WTC11 (cell line): Measurements from ENCODE around the gene PIERCE2. TPM values are rescaled to one million over a fixed set of nuclear protein-coding genes. Genes with fewer than 3 reads are reported as not detected.

Experiments
- ATAC-seq: fragments of 200-7000 bp; cut with Tn5 transposase; 2 replicates; pipeline ENCODE4 v1.10.0; 2021; ENCODE audit warnings: mild to moderate bottlenecking, moderate library complexity
- CTCF ChIA-PET: fragments of 300-600 bp; sonication (Branson Sonifier 250); formaldehyde crosslinking; loops from one replicate; lab custom pipeline; 2021; ENCODE audit warnings: antibody characterized with exemption; lab: Charles Lee
- POLR2A ChIA-PET: fragments of 350-600 bp; sonication (Branson Sonifier 250); formaldehyde crosslinking; loops from one replicate; lab custom pipeline; 2021; ENCODE audit warnings: antibody characterized with exemption; lab: Charles Lee
- DNase-seq: peaks from one replicate; pipeline ENCODE4 v3.0.0; 2021; ENCODE audit warnings: low spot score
- H3K27ac Mint-ChIP-seq: 2 replicates; pipeline ENCODE4 v1.8.0; 2021; ENCODE audit warnings: mixed read lengths
- H3K27me3 Mint-ChIP-seq: 2 replicates; pipeline ENCODE4 v1.8.0; 2021; ENCODE audit warnings: low read depth, mild to moderate bottlenecking, moderate library complexity, mixed read lengths
- H3K36me3 Mint-ChIP-seq: 2 replicates; pipeline ENCODE4 v1.8.0; 2021; ENCODE audit warnings: mixed read lengths
- H3K4me1 Mint-ChIP-seq: 2 replicates; pipeline ENCODE4 v1.8.0; 2022; ENCODE audit warnings: mixed read lengths
- H3K4me3 Mint-ChIP-seq: 2 replicates; pipeline ENCODE4 v1.8.0; 2021; ENCODE audit warnings: mild to moderate bottlenecking, moderate library complexity, mixed read lengths
- H3K9me3 Mint-ChIP-seq: 2 replicates; pipeline ENCODE4 v1.8.0; 2021; ENCODE audit warnings: mixed read lengths
- CBFB ChIP-seq: sonication (generic); formaldehyde crosslinking; IDR thresholded peaks from 2 replicates; pipeline ENCODE4 v1.8.1; 2022; ENCODE audit warnings: mild to moderate bottlenecking, low read depth, missing genetic modification reagents
- CDX4 ChIP-seq: fragments of 250-450 bp; sonication (Bioruptor Pico); IDR thresholded peaks from 2 replicates; pipeline ENCODE4 v1.9.0; 2021; ENCODE audit warnings: moderate library complexity, mild to moderate bottlenecking, inconsistent platforms, borderline replicate concordance
- CREB1 ChIP-seq: sonication (generic); formaldehyde crosslinking; IDR thresholded peaks from 2 replicates; pipeline ENCODE4 v1.8.0; 2023; ENCODE audit warnings: mild to moderate bottlenecking, missing genetic modification reagents
- E2F5 ChIP-seq: sonication (generic); formaldehyde crosslinking; IDR thresholded peaks from 2 replicates; pipeline ENCODE4 v1.8.1; 2022; ENCODE audit warnings: mild to moderate bottlenecking, moderate library complexity, missing genetic modification reagents
- ELF4 ChIP-seq: sonication (generic); formaldehyde crosslinking; IDR thresholded peaks from 2 replicates; pipeline ENCODE4 v1.8.1; 2022; ENCODE audit warnings: low read depth, mild to moderate bottlenecking, moderate library complexity, missing genetic modification reagents
- ESRRA ChIP-seq: sonication (generic); formaldehyde crosslinking; IDR thresholded peaks from 2 replicates; pipeline ENCODE4 v1.8.1; 2022; ENCODE audit warnings: mild to moderate bottlenecking, missing genetic modification reagents, borderline replicate concordance
- ETV6 ChIP-seq: sonication (generic); formaldehyde crosslinking; IDR thresholded peaks from 2 replicates; pipeline ENCODE4 v1.8.1; 2022; ENCODE audit warnings: mild to moderate bottlenecking, missing genetic modification reagents
- FOXP1 ChIP-seq: sonication (generic); formaldehyde crosslinking; IDR thresholded peaks from 2 replicates; pipeline ENCODE4 v1.8.0; 2022; ENCODE audit warnings: missing genetic modification reagents, mild to moderate bottlenecking, moderate library complexity, borderline replicate concordance
- FOXP4 ChIP-seq: sonication (generic); formaldehyde crosslinking; IDR thresholded peaks from 2 replicates; pipeline ENCODE4 v1.8.0; 2022; ENCODE audit warnings: mild to moderate bottlenecking, missing genetic modification reagents
- GABPB1 ChIP-seq: sonication (generic); formaldehyde crosslinking; IDR thresholded peaks from 2 replicates; pipeline ENCODE4 v1.8.1; 2023; ENCODE audit warnings: mild to moderate bottlenecking, missing genetic modification reagents
- GRHL2 ChIP-seq: fragments of 250-450 bp; sonication (Bioruptor Pico); IDR thresholded peaks from 2 replicates; pipeline ENCODE4 v1.8.0; 2022; ENCODE audit warnings: mild to moderate bottlenecking, moderate library complexity; ENCODE audit not compliant: insufficient replicate concordance, severe bottlenecking
- IRF1 ChIP-seq: sonication (generic); formaldehyde crosslinking; IDR thresholded peaks from 2 replicates; pipeline ENCODE4 v1.8.0; 2023; ENCODE audit warnings: missing genetic modification reagents
- JAZF1 ChIP-seq: fragments of 250-450 bp; sonication (Bioruptor Pico); IDR thresholded peaks from 2 replicates; pipeline ENCODE4 v1.9.0; 2021; ENCODE audit warnings: moderate library complexity, mild to moderate bottlenecking, inconsistent platforms
- MYBL2 ChIP-seq: sonication (generic); formaldehyde crosslinking; IDR thresholded peaks from 2 replicates; pipeline ENCODE4 v1.8.1; 2023; ENCODE audit warnings: mild to moderate bottlenecking, moderate library complexity, missing genetic modification reagents
- NFE2L1 ChIP-seq: sonication (generic); formaldehyde crosslinking; IDR thresholded peaks from 2 replicates; pipeline ENCODE4 v1.8.1; 2023; ENCODE audit warnings: missing genetic modification reagents
- NFYB ChIP-seq: sonication (generic); formaldehyde crosslinking; conservative IDR thresholded peaks from 2 replicates; pipeline ENCODE4 v1.8.0; 2022; ENCODE audit warnings: low read depth, missing genetic modification reagents
- PREB ChIP-seq: sonication (generic); formaldehyde crosslinking; IDR thresholded peaks from 2 replicates; pipeline ENCODE4 v1.8.1; 2022; ENCODE audit warnings: mild to moderate bottlenecking, missing genetic modification reagents, moderate library complexity, borderline replicate concordance
- RELA ChIP-seq: sonication (generic); formaldehyde crosslinking; IDR thresholded peaks from 2 replicates; pipeline ENCODE4 v1.8.1; 2022; ENCODE audit warnings: missing genetic modification reagents, mild to moderate bottlenecking, borderline replicate concordance
- SMAD4 ChIP-seq: sonication (generic); formaldehyde crosslinking; IDR thresholded peaks from 2 replicates; pipeline ENCODE4 v1.8.0; 2022; ENCODE audit warnings: mild to moderate bottlenecking, missing genetic modification reagents
- SOX15 ChIP-seq: fragments of 250-450 bp; sonication (Bioruptor Pico); IDR thresholded peaks from 2 replicates; pipeline ENCODE4 v1.9.0; 2021; ENCODE audit warnings: mild to moderate bottlenecking
- SP1 ChIP-seq: sonication (generic); formaldehyde crosslinking; conservative IDR thresholded peaks from 2 replicates; pipeline ENCODE4 v1.8.1; 2022; ENCODE audit warnings: missing genetic modification reagents
- ZNF263 ChIP-seq: sonication (generic); formaldehyde crosslinking; IDR thresholded peaks from 2 replicates; pipeline ENCODE4 v1.8.1; 2022; ENCODE audit warnings: low read depth, mild to moderate bottlenecking, moderate library complexity, missing genetic modification reagents
- ZNF532 ChIP-seq: fragments of 250-450 bp; sonication (Bioruptor Pico); IDR thresholded peaks from 2 replicates; pipeline ENCODE4 v1.9.0; 2021; ENCODE audit warnings: mild to moderate bottlenecking, borderline replicate concordance
- ZNF671 ChIP-seq: fragments of 250-450 bp; sonication (Bioruptor Pico); IDR thresholded peaks from 2 replicates; pipeline ENCODE4 v1.8.0; 2021; ENCODE audit warnings: mild to moderate bottlenecking
- total RNA-seq: library from RNA; stranded (reverse); gene quantifications from 3 replicates; pipeline ENCODE4 v1.2.3, GENCODE V29; 2021

PIERCE2 gene
- total RNA-seq, 1 experiment from 2014 or later: 1.8 TPM

- TF ChIP-seq NFE2L1: no peak
- no peak for TF ChIP-seq MYBL2 (CRISPR knock-in tag)
- TF ChIP-seq GRHL2: no peak
- no peak for TF ChIP-seq CDX4 (CRISPR knock-in tag)
- no peak for TF ChIP-seq ELF4 (CRISPR knock-in tag)
- TF ChIP-seq ZNF532 (CRISPR knock-in tag): no peak
- no peak for TF ChIP-seq SMAD4 (CRISPR knock-in tag)
- no peak for TF ChIP-seq RELA
- TF ChIP-seq JAZF1: no peak
- no peak for TF ChIP-seq CREB1 (CRISPR knock-in tag)
- no peak for TF ChIP-seq ZNF263 (CRISPR knock-in tag)
- TF ChIP-seq FOXP4 (CRISPR knock-in tag): no peak
- no peak for TF ChIP-seq FOXP1 (CRISPR knock-in tag)
Measured at GRCh38 chr15:55379095-55379494, 29.2 kb upstream of the PIERCE2 start (continued).

GRCh38 chr15:55381595-55381994 is 26.7 kb upstream of the PIERCE2 start:
- peaks cover 6% of the 10 kb centered on the region for H3K9me3 Mint-ChIP-seq
- H3K4me1 Mint-ChIP-seq: no peaks in the 10 kb centered on the region
- no peak overlapping the region for H3K27ac Mint-ChIP-seq
- H3K36me3 Mint-ChIP-seq: peaks cover 9% of the 10 kb centered on the region
- TF ChIP-seq IRF1 (CRISPR knock-in tag) (no peak), GABPB1 (CRISPR knock-in tag) (no peak), SOX15 (CRISPR knock-in tag) (no peak), ESRRA (CRISPR knock-in tag) (no peak), SP1 (no peak), E2F5 (CRISPR knock-in tag) (no peak), CBFB (CRISPR knock-in tag) (no peak), PREB (no peak), NFYB (no peak), ZNF671 (CRISPR knock-in tag) (no peak), ETV6 (no peak)
- DNase-seq (no peak), ATAC-seq (no peak)
- no peaks in the 10 kb centered on the region for H3K27me3 Mint-ChIP-seq
- CTCF ChIA-PET: no interaction called here
- no peak overlapping the region for H3K4me3 Mint-ChIP-seq
- POLR2A ChIA-PET: no interaction called here
